Measurements from ENCODE around the gene GALE. TPM values are rescaled to one million over a fixed set of nuclear protein-coding genes. Genes with fewer than 3 reads are reported as not detected.

The GALE gene
- total and polyA plus RNA-seq, 2 of the 13 experiments (the other 11 are each of a cell fraction or from before 2014, with no cell fraction given) = 85.2 to 88.4 TPM

DNA sequence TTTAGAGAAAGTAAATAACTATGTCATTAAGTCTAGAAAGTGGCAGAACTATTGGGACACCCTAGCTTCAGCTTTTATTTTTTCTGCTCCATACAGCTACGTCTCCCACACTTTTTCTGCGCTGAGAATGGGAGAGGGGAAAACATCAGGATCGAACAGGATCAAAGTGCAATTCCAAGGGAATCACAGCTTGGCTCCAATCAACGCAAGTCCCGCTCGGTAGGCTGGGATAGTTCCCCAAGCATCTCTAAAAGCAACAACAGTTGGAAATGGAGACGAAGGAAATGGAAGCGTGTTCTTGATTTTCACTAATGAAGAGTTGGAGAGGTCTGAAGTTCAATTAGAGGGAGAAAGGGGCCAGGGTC, 24.1 kb upstream of the GALE start (continued):
- TF ChIP-seq ARID5B (CRISPR knock-in tag; IDR thresholded peaks at IDR 0.05) (peak; percentile 31), NPAS2 (CRISPR knock-in tag; IDR thresholded peaks at IDR 0.05; ENCODE audit: borderline replicate concordance) (0 out of 2 replicates have a peak, but pooled peaks have one; percentile 41), KAT2B (IDR thresholded peaks at IDR 0.05; ENCODE audit: borderline replicate concordance, low read depth, low read length) (no peak), ZNF224 (CRISPR knock-in tag; IDR thresholded peaks at IDR 0.05) (0 out of 2 replicates have a peak, but pooled peaks have one; percentile 11), KDM6A (CRISPR knock-in tag; IDR thresholded peaks at IDR 0.05; ENCODE audit: low read depth) (peak; percentile 8; the same call in 1 of the 2 replicates), FOXA3 (CRISPR knock-in tag; IDR thresholded peaks at IDR 0.05) (0 out of 2 replicates have a peak, but pooled peaks have one; percentile 8), PAXIP1 (CRISPR knock-in tag; conservative IDR thresholded peaks at IDR 0.05) (peak; percentile 71)
- TF ChIP-seq, protein P1, sequence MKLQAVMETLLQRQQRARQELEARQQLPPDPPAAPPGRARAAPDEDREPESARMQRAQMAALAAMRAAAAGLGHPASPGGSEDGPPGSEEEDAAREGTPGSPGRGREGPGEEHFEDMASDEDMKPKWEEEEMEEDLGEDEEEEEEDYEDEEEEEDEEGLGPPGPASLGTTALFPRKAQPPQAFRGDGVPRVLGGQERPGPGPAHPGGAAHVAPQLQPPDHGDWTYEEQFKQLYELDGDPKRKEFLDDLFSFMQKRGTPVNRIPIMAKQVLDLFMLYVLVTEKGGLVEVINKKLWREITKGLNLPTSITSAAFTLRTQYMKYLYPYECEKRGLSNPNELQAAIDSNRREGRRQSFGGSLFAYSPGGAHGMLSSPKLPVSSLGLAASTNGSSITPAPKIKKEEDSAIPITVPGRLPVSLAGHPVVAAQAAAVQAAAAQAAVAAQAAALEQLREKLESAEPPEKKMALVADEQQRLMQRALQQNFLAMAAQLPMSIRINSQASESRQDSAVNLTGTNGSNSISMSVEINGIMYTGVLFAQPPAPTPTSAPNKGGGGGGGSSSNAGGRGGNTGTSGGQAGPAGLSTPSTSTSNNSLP (IDR thresholded peaks at IDR 0.05; ENCODE audit: low read depth, low read length) = peak; percentile 56; the same call in 1 of the 2 replicates
